Measurements from ENCODE around the gene HIVEP2. TPM values are rescaled to one million over a fixed set of nuclear protein-coding genes. Genes with fewer than 3 reads are reported as not detected.

Gene HIVEP2
- total RNA-seq, 1 experiment from 2014 or later = 4.2 TPM

GRCh38 chr6:142893088-142893487 lies 51.9 kb downstream of the HIVEP2 start:
- no peak overlapping the region for H3K18ac ChIP-seq (ENCODE audit: insufficient read length, low read depth, low read length)
- H4K91ac ChIP-seq (ENCODE audit: insufficient read length, low read depth, low read length) = no peak overlapping the region
- no peak overlapping the region for H3K27ac ChIP-seq (ENCODE audit: insufficient read length, low read depth, low read length)
- no peaks in the 10 kb centered on the region for H4K20me1 ChIP-seq (ENCODE audit: control insufficient read depth, insufficient read depth, insufficient read length)
- no peak overlapping the region for H2AFZ ChIP-seq (ENCODE audit: low read length)
- no peak overlapping the region for H3T11ph ChIP-seq (ENCODE audit: low read length)
- Mint-ChIP-seq H3K4me1 (peaks cover 9 to 11% of the 10 kb centered on the region in 2 experiments), H3K27ac (no peak overlapping the region), H3K4me3 (no peak overlapping the region), H3K36me3 (ENCODE audit: insufficient read depth in 1 of 3, low read depth in 3 of 3) (no peaks in the 10 kb centered on the region), H3K27me3 (ENCODE audit: low read depth) (no peaks in the 10 kb centered on the region), H3K9me3 (no peaks in the 10 kb centered on the region)
- H3K9ac ChIP-seq (ENCODE audit: extremely low read depth, insufficient read length, low read length) = no peak overlapping the region
- H3K4me1 ChIP-seq (ENCODE audit: insufficient read depth, low read length) = no peaks in the 10 kb centered on the region
- no peaks in the 10 kb centered on the region for H3K27me3 ChIP-seq (ENCODE audit: insufficient read depth, low read length)
- no peaks in the 10 kb centered on the region for H3K9me3 ChIP-seq (ENCODE audit: control insufficient read depth, low read depth, low read length)
- H3K4ac ChIP-seq (ENCODE audit: low read depth, low read length) = no peak overlapping the region
- DNase-seq = no peak
- no peaks in the 10 kb centered on the region for H3K79me1 ChIP-seq (ENCODE audit: insufficient read depth, low read depth, low read length, poor library complexity, severe bottlenecking)
- H2BK15ac ChIP-seq (ENCODE audit: low read depth, low read length) = no peak overlapping the region
- H3K14ac ChIP-seq (ENCODE audit: insufficient read depth, low read length) = no peak overlapping the region
- no peak overlapping the region for H4K8ac ChIP-seq (replicated peaks; ENCODE audit: insufficient read length, low read depth, low read length)
- H2BK20ac ChIP-seq (ENCODE audit: low read depth, low read length, poor library complexity, severe bottlenecking) = no peak overlapping the region
- no peaks in the 10 kb centered on the region for H3K79me2 ChIP-seq (ENCODE audit: insufficient read depth, low read length)
- H3K23ac ChIP-seq (ENCODE audit: insufficient read length, low read depth, low read length) = no peak overlapping the region
- H4K5ac ChIP-seq (ENCODE audit: insufficient read length, low read depth, low read length) = no peak overlapping the region
- no peak overlapping the region for H3K56ac ChIP-seq (ENCODE audit: insufficient read length, low read depth, low read length)
- no CpG with 5 or more reads among the region's 4 CpGs for WGBS (ENCODE audit: extremely low coverage, insufficient read length, low lambda C conversion rate)
- H3K4me2 ChIP-seq (ENCODE audit: insufficient read depth, insufficient read length, low read length) = no peak overlapping the region
- H2BK12ac ChIP-seq (ENCODE audit: insufficient read length, low read depth, low read length) = no peak overlapping the region
- H2BK120ac ChIP-seq (ENCODE audit: low read depth, low read length, poor library complexity, severe bottlenecking) = no peak overlapping the region
- no peaks in the 10 kb centered on the region for H3K23me2 ChIP-seq (ENCODE audit: insufficient read length, low read depth, low read length, poor library complexity, severe bottlenecking)
- no peak for TF ChIP-seq CTCF (conservative IDR thresholded peaks at IDR 0.05)
- no peak overlapping the region for H2AK5ac ChIP-seq (ENCODE audit: insufficient read length, low read length)
- no peak overlapping the region for H2BK5ac ChIP-seq (ENCODE audit: insufficient read length, low read length)
